HEK293 (cell line): Measurements from ENCODE around the gene GRIPAP1.

Source experiments
- KLF10 ChIP-seq: fragments of 450-650 bp; IDR thresholded peaks from 2 replicates; pipeline ENCODE4 v1.5.1; 2018; ENCODE audit warnings: missing biosample characterization, mild to moderate bottlenecking, missing genetic modification characterization
- MYNN ChIP-seq: fragments of 450-650 bp; formaldehyde crosslinking; IDR thresholded peaks from 2 replicates; pipeline ENCODE4 v1.5.1; 2016; ENCODE audit warnings: missing biosample characterization, missing genetic modification characterization, borderline replicate concordance
- SP3 ChIP-seq: fragments of 450-650 bp; formaldehyde crosslinking; IDR thresholded peaks from 2 replicates; pipeline ENCODE4 v1.5.1; 2016; ENCODE audit warnings: missing biosample characterization, missing genetic modification characterization
- ZNF140 ChIP-seq: fragments of 450-650 bp; formaldehyde crosslinking; IDR thresholded peaks from 2 replicates; pipeline ENCODE4 v1.5.1; 2016; ENCODE audit warnings: missing biosample characterization, missing genetic modification characterization
- ZNF148 ChIP-seq: fragments of 450-650 bp; formaldehyde crosslinking; IDR thresholded peaks from 2 replicates; pipeline ENCODE4 v1.5.0; 2017; ENCODE audit warnings: missing biosample characterization, missing genetic modification characterization, borderline replicate concordance
- ZNF398 ChIP-seq: fragments of 450-650 bp; formaldehyde crosslinking; IDR thresholded peaks from 2 replicates; pipeline ENCODE4 v1.5.1; 2017; ENCODE audit warnings: missing biosample characterization, missing genetic modification characterization
- ZNF645 ChIP-seq: fragments of 450-650 bp; formaldehyde crosslinking; IDR thresholded peaks from 2 replicates; pipeline ENCODE4; 2016; ENCODE audit warnings: missing biosample characterization, missing genetic modification characterization
- ZNF654 ChIP-seq: fragments of 450-650 bp; formaldehyde crosslinking; IDR thresholded peaks from 2 replicates; pipeline ENCODE4 v1.5.1; 2016; ENCODE audit warnings: low read depth, missing biosample characterization, missing genetic modification characterization
- ZNF660 ChIP-seq: fragments of 450-650 bp; IDR thresholded peaks from 2 replicates; pipeline ENCODE4 v1.5.1; 2018; ENCODE audit warnings: missing biosample characterization, mild to moderate bottlenecking, missing genetic modification characterization
- ZNF677 ChIP-seq: fragments of 450-650 bp; IDR thresholded peaks from 2 replicates; pipeline ENCODE4 v1.5.0; 2018; ENCODE audit warnings: missing biosample characterization, mild to moderate bottlenecking, missing genetic modification characterization, moderate library complexity
- ZNF704 ChIP-seq: fragments of 450-650 bp; formaldehyde crosslinking; IDR thresholded peaks from 2 replicates; pipeline ENCODE4 v1.5.1; 2016; ENCODE audit warnings: missing biosample characterization, missing genetic modification characterization
- ZNF843 ChIP-seq: fragments of 450-650 bp; formaldehyde crosslinking; IDR thresholded peaks from 2 replicates; pipeline ENCODE4 v1.5.1; 2016; ENCODE audit warnings: missing biosample characterization, missing genetic modification characterization
- ZSCAN30 ChIP-seq: fragments of 450-650 bp; IDR thresholded peaks from 2 replicates; pipeline ENCODE4 v1.5.1; 2018; ENCODE audit warnings: missing biosample characterization, mild to moderate bottlenecking, missing genetic modification characterization, moderate library complexity
- ZSCAN5A ChIP-seq: fragments of 450-650 bp; formaldehyde crosslinking; IDR thresholded peaks from 2 replicates; pipeline ENCODE4 v1.5.1; 2016; ENCODE audit warnings: missing biosample characterization, missing genetic modification characterization
- TF ChIP-seq, protein P1 (sequence below): fragments of 450-650 bp; formaldehyde crosslinking; IDR thresholded peaks from 2 replicates; pipeline ENCODE4 v1.5.1; 2016; ENCODE audit warnings: missing biosample characterization, missing genetic modification characterization, borderline replicate concordance
- TF ChIP-seq, protein P2 (sequence below): fragments of 450-650 bp; formaldehyde crosslinking; IDR thresholded peaks from 2 replicates; pipeline ENCODE4 v1.5.1; 2016; ENCODE audit warnings: missing biosample characterization, missing genetic modification characterization
- TF ChIP-seq, protein P3 (sequence below): fragments of 450-650 bp; formaldehyde crosslinking; optimal IDR thresholded peaks from 2 replicates; pipeline ENCODE3; 2016; ENCODE audit warnings: missing biosample characterization, mild to moderate bottlenecking, missing genetic modification characterization

The GRIPAP1 gene

DNA sequence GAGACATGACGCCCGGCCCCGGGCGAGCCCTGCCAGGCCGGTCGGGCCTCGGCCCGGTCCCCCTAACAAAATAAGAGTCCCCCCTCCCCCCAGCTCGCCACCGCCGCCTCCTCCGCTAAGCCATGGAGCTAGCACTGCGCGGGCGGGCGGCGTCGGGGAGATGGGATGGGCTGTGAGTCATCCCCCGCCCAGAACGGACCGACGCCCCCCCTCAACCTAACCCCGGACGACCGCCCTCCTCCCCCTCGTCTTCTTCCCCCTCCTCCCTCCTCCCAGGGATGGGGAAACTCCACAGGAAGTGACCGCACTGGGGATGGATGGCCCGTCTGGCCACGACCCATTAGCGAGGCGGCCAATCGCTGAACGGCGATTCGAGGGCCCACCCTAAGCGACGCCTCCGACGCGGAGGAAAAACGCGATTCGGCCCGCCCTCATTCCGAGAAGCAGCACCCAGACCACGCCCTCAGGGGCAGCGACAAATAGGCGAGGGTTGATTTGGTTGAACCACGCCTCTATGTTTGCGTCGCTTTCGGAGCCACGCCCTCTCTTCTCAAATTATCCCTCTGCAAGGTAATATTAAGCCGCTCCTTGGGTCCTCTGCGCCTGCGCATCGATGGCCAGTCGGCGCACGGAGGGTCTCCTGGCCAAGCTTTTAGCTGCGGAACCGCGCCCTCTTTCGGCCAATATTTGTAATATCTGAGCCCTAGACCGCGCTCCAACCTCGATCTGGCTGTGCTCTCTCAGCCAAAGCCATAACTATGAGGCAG, 41.3 kb upstream of the GRIPAP1 start, which contains the start of gene TFE3 (continued):
- TF ChIP-seq, protein P1, sequence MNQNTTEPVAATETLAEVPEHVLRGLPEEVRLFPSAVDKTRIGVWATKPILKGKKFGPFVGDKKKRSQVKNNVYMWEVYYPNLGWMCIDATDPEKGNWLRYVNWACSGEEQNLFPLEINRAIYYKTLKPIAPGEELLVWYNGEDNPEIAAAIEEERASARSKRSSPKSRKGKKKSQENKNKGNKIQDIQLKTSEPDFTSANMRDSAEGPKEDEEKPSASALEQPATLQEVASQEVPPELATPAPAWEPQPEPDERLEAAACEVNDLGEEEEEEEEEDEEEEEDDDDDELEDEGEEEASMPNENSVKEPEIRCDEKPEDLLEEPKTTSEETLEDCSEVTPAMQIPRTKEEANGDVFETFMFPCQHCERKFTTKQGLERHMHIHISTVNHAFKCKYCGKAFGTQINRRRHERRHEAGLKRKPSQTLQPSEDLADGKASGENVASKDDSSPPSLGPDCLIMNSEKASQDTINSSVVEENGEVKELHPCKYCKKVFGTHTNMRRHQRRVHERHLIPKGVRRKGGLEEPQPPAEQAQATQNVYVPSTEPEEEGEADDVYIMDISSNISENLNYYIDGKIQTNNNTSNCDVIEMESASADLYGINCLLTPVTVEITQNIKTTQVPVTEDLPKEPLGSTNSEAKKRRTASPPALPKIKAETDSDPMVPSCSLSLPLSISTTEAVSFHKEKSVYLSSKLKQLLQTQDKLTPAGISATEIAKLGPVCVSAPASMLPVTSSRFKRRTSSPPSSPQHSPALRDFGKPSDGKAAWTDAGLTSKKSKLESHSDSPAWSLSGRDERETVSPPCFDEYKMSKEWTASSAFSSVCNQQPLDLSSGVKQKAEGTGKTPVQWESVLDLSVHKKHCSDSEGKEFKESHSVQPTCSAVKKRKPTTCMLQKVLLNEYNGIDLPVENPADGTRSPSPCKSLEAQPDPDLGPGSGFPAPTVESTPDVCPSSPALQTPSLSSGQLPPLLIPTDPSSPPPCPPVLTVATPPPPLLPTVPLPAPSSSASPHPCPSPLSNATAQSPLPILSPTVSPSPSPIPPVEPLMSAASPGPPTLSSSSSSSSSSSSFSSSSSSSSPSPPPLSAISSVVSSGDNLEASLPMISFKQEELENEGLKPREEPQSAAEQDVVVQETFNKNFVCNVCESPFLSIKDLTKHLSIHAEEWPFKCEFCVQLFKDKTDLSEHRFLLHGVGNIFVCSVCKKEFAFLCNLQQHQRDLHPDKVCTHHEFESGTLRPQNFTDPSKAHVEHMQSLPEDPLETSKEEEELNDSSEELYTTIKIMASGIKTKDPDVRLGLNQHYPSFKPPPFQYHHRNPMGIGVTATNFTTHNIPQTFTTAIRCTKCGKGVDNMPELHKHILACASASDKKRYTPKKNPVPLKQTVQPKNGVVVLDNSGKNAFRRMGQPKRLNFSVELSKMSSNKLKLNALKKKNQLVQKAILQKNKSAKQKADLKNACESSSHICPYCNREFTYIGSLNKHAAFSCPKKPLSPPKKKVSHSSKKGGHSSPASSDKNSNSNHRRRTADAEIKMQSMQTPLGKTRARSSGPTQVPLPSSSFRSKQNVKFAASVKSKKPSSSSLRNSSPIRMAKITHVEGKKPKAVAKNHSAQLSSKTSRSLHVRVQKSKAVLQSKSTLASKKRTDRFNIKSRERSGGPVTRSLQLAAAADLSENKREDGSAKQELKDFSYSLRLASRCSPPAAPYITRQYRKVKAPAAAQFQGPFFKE (tag by site-specific recombination), result no peak
- TF ChIP-seq ZNF148 (tag by site-specific recombination) (no peak), ZNF660 (no peak), ZNF704 (tag by site-specific recombination) (no peak), SP3 (tag by site-specific recombination) (peak; percentile 85), ZNF843 (tag by site-specific recombination) (peak; percentile 44; the same call in 1 of the 2 replicates), ZNF398 (tag by site-specific recombination) (peak; percentile 97), ZNF654 (tag by site-specific recombination) (peak; percentile 82), ZNF645 (tag by site-specific recombination) (no peak), ZSCAN5A (tag by site-specific recombination) (no peak), ZSCAN30 (tag by site-specific recombination) (peak; percentile 34; the same call in 1 of the 2 replicates), MYNN (tag by site-specific recombination) (peak; percentile 100), ZNF677 (no peak), ZNF140 (no peak), KLF10 (peak; percentile 56)
- TF ChIP-seq, protein P2, sequence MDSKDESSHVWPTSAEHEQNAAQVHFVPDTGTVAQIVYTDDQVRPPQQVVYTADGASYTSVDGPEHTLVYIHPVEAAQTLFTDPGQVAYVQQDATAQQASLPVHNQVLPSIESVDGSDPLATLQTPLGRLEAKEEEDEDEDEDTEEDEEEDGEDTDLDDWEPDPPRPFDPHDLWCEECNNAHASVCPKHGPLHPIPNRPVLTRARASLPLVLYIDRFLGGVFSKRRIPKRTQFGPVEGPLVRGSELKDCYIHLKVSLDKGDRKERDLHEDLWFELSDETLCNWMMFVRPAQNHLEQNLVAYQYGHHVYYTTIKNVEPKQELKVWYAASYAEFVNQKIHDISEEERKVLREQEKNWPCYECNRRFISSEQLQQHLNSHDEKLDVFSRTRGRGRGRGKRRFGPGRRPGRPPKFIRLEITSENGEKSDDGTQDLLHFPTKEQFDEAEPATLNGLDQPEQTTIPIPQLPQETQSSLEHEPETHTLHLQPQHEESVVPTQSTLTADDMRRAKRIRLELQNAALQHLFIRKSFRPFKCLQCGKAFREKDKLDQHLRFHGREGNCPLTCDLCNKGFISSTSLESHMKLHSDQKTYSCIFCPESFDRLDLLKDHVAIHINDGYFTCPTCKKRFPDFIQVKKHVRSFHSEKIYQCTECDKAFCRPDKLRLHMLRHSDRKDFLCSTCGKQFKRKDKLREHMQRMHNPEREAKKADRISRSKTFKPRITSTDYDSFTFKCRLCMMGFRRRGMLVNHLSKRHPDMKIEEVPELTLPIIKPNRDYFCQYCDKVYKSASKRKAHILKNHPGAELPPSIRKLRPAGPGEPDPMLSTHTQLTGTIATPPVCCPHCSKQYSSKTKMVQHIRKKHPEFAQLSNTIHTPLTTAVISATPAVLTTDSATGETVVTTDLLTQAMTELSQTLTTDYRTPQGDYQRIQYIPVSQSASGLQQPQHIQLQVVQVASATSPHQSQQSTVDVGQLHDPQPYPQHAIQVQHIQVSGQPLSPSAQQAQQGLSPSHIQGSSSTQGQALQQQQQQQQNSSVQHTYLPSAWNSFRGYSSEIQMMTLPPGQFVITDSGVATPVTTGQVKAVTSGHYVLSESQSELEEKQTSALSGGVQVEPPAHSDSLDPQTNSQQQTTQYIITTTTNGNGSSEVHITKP, result no peak
- TF ChIP-seq, protein P3, sequence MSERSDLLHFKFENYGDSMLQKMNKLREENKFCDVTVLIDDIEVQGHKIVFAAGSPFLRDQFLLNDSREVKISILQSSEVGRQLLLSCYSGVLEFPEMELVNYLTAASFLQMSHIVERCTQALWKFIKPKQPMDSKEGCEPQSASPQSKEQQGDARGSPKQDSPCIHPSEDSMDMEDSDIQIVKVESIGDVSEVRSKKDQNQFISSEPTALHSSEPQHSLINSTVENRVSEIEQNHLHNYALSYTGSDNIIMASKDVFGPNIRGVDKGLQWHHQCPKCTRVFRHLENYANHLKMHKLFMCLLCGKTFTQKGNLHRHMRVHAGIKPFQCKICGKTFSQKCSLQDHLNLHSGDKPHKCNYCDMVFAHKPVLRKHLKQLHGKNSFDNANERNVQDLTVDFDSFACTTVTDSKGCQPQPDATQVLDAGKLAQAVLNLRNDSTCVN (tag by site-specific recombination), result peak; percentile 43
